ENCODE measurements around the gene CSNK2B.

- TF ChIP-seq POLR2A (IDR thresholded peaks at IDR 0.05; ENCODE audit: low read depth) (no peak), CTCF (IDR thresholded peaks at IDR 0.05) (no peak), POLR2AphosphoS5 (IDR thresholded peaks at IDR 0.05) (no peak), EP300 (IDR thresholded peaks at IDR 0.05) (no peak)
These were observed 26.8 kb upstream of the CSNK2B start for GRCh38 chr6:31639043-31639442.
